Endothelial cell of umbilical vein (primary cell): ENCODE data around the gene NHLH2. TPM values are rescaled to one million over a fixed set of nuclear protein-coding genes. Genes with fewer than 3 reads are reported as not detected.

ENCODE experiments used
- BruUV-seq: library from RNA; stranded (reverse); fragments of 400-500 nt; replicated peaks from 2 replicates; lab custom pipeline; 2021; lab: Mats Ljungman, UMichigan
- CTCF ChIA-PET: fragments of 300-600, 350-600 bp; sonication (Branson Sonifier 250); formaldehyde crosslinking; loops from one replicate; lab custom pipeline; 2021; ENCODE audit warnings: antibody characterized with exemption, inconsistent platforms; lab: Charles Lee
- POLR2A ChIA-PET: fragments of 300-600, 350-600 bp; sonication (Branson Sonifier 250); formaldehyde crosslinking; loops from one replicate; lab custom pipeline; 2021; ENCODE audit warnings: antibody characterized with exemption, inconsistent platforms; lab: Charles Lee
- DNase-seq: peaks from one replicate; pipeline ENCODE4 v3.0.0-alpha.2; 2011; ENCODE audit warnings: low read depth, low spot score
- FAIRE-seq: peaks from 2 replicates; lab custom pipeline; 2011; peaks lifted over from hg19 to GRCh38; lab: Jason Lieb, UNC
- H2AFZ ChIP-seq: 2 replicates; pipeline ENCODE4 v1.6.0; 2012; ENCODE audit warnings: low read depth, low read length, control low read depth, inconsistent platforms
- H3K27ac ChIP-seq: 2 replicates; pipeline ENCODE4 v1.5.1; 2011; ENCODE audit warnings: low read depth, mild to moderate bottlenecking, control low read depth, low read length, moderate library complexity; ENCODE audit not compliant: insufficient read depth
- H3K27me3 ChIP-seq, 2 experiments: 2 replicates each; pipeline versions ENCODE4 v1.6.0 to v1.6.1; 2011; ENCODE audit warnings: low read length in 2 of 2, mixed read lengths in 1 of 2; ENCODE audit not compliant: control insufficient read depth in 2 of 2, insufficient read depth in 2 of 2
- H3K36me3 ChIP-seq, 2 experiments: 2 replicates in 1 of 2; 3 replicates in 1 of 2; pipeline ENCODE4 v1.5.1; 2011; ENCODE audit warnings: low read length in 2 of 2, mild to moderate bottlenecking in 1 of 2, moderate library complexity in 1 of 2; ENCODE audit not compliant: control insufficient read depth in 2 of 2, insufficient read depth in 2 of 2; ENCODE audit errors: extremely low read depth in 1 of 2
- H3K4me1 ChIP-seq: 3 replicates; pipeline ENCODE4 v1.5.1; 2011; ENCODE audit warnings: mild to moderate bottlenecking, low read length; ENCODE audit not compliant: control insufficient read depth, insufficient read depth; ENCODE audit errors: extremely low read depth
- H3K4me2 ChIP-seq: 2 replicates; pipeline ENCODE4 v1.6.1; 2011; ENCODE audit warnings: low read length, control low read depth, mixed read lengths; ENCODE audit not compliant: insufficient read depth
- H3K4me3 ChIP-seq, 3 experiments: fragments of 200-600 bp in 1 of 3; sonication (generic), shearing (Covaris generic) in 1 of 3; replicated peaks in 1 of 3; 2 replicates each; pipeline ENCODE4 v1.5.1; 2011 to 2016; ENCODE audit warnings: control low read depth in 3 of 3, low read length in 3 of 3, mild to moderate bottlenecking in 2 of 3, inconsistent platforms in 1 of 3, low read depth in 1 of 3, moderate library complexity in 1 of 3; ENCODE audit not compliant: insufficient read depth in 1 of 3
- H3K79me2 ChIP-seq: 2 replicates; pipeline ENCODE4 v1.6.0; 2012; ENCODE audit warnings: low read length, inconsistent platforms; ENCODE audit not compliant: control insufficient read depth, insufficient read depth
- H3K9ac ChIP-seq: replicated peaks from 2 replicates; pipeline ENCODE3; 2011; ENCODE audit warnings: low read length, control low read depth; ENCODE audit not compliant: insufficient read depth; ENCODE audit errors: extremely low read depth
- H3K9me1 ChIP-seq: replicated peaks from 3 replicates; pipeline ENCODE4 v1.6.0; 2011; ENCODE audit warnings: mild to moderate bottlenecking, low read length; ENCODE audit not compliant: control insufficient read depth, insufficient read depth; ENCODE audit errors: extremely low read depth
- H3K9me3 ChIP-seq: replicated peaks from 2 replicates; pipeline ENCODE4 v1.5.1; 2012; ENCODE audit warnings: low read length, inconsistent platforms; ENCODE audit not compliant: control insufficient read depth, insufficient read depth
- H4K20me1 ChIP-seq: replicated peaks from 2 replicates; pipeline ENCODE3; 2011; ENCODE audit warnings: mild to moderate bottlenecking, low read length; ENCODE audit not compliant: control insufficient read depth, insufficient read depth; ENCODE audit errors: extremely low read depth
- FOS ChIP-seq: IDR thresholded peaks from 2 replicates; pipeline ENCODE4 v1.6.1; 2011; ENCODE audit warnings: mild to moderate bottlenecking, low read length, moderate library complexity, borderline replicate concordance; ENCODE audit not compliant: insufficient read depth
- GATA2 ChIP-seq: IDR thresholded peaks from 2 replicates; pipeline ENCODE4 v1.7.0; 2011; ENCODE audit warnings: low read depth, mild to moderate bottlenecking, moderate library complexity, mixed read lengths, low read length; ENCODE audit not compliant: insufficient read length, insufficient read depth
- JUN ChIP-seq: IDR thresholded peaks from 2 replicates; pipeline ENCODE4 v1.6.1; 2011; ENCODE audit warnings: borderline replicate concordance, low read depth; ENCODE audit not compliant: insufficient read length, insufficient read depth
- MYC ChIP-seq: IDR thresholded peaks from one replicate; pipeline ENCODE4 v1.6.1; 2011; ENCODE audit warnings: mild to moderate bottlenecking, low read depth, low read length
- POLR2A ChIP-seq: IDR thresholded peaks from 2 replicates; pipeline ENCODE4 v1.6.1; 2012; ENCODE audit warnings: low read depth, mild to moderate bottlenecking, control low read depth, low read length
- POLR2AphosphoS5 ChIP-seq: IDR thresholded peaks from 2 replicates; pipeline ENCODE4 v1.6.1; 2012; ENCODE audit warnings: low read depth, mild to moderate bottlenecking, control low read depth, low read length, moderate library complexity; ENCODE audit not compliant: insufficient read depth
- dilution Hi-C: fragments of 300-500 bp; cut with MboI; formaldehyde crosslinking; loops from one replicate; pipeline ENCODE4 v1.15.0; 2019; ENCODE audit warnings: low sequenced_read_pairs; ENCODE audit not compliant: extremely low pct_ligation_motif_present
- intact Hi-C: fragments of 100-400 bp; cut with micrococcal nuclease; formaldehyde crosslinking; loops from one replicate; pipeline ENCODE4 v1.10.0; 2022
- polyA plus RNA-seq, 4 experiments: library from polyadenylated mRNA; depleted of rRNA in 3 of 4; stranded (reverse) in 3 of 4; unstranded in 1 of 4; fragments of >200 nt; gene quantifications; 2 replicates each; pipeline versions ENCODE4 v1.2.1 to v1.2.3, GENCODE V29; 2011 to 2012; ENCODE audit warnings: missing spikeins in 1 of 4
- total RNA-seq: library from RNA; stranded (reverse); gene quantifications from 2 replicates; pipeline ENCODE4 v1.2.3, GENCODE V29; 2021
- TF ChIP-seq, protein P1 (sequence below): IDR thresholded peaks from 2 replicates; pipeline ENCODE4 v1.6.1; 2011; ENCODE audit not compliant: insufficient read depth, insufficient read length
- TF ChIP-seq, protein P2 (sequence below), 2 donors: IDR thresholded peaks; 1 replicate in 1 of 2; 2 replicates in 1 of 2; pipeline ENCODE4 v1.5.1; 2011; ENCODE audit warnings: low read length in 2 of 2, mild to moderate bottlenecking in 2 of 2, moderate library complexity in 2 of 2, control low read depth in 1 of 2, inconsistent platforms in 1 of 2, low read depth in 1 of 2; ENCODE audit not compliant: insufficient read depth in 1 of 2; ENCODE audit errors: extremely low read depth in 1 of 2

NHLH2 gene
- total and polyA plus RNA-seq, 2 donors (not counting 3 experiments of a cell fraction or from before 2014, with no cell fraction given): not detected

DNA sequence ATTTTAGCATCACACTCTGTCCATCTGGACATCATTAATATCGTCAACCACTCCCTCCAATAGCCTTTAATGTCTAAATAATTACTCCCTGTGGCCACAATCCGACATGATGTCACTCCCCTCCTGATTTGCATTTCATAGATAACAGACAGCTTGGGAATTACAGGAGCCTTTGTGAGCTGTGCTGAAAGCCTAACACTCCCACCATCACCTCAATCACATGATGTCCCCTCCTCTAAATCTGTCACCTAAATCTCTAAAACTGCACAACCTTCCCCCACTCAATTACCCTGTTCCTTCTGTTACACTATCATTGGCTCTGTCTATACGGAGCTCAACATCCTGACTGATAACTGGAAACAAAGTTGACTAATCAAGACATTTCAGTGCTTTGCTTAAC lies 14.3 kb downstream of the NHLH2 start:
- Histone ChIP-seq H3K9me3 (no peaks in the 10 kb centered on the region), H2AFZ (no peak overlapping the region), H3K36me3 (no peaks in the 10 kb centered on the region), H3K4me2 (no peak overlapping the region), H3K79me2 (no peaks in the 10 kb centered on the region), H3K4me3 (no peak overlapping the region), H3K4me1 (peaks cover 4% of the 10 kb centered on the region), H3K9ac (no peak overlapping the region), H3K27me3 (peaks cover 8 to 33% of the 10 kb centered on the region in 2 experiments), H3K27ac (no peak overlapping the region), H3K9me1 (no peaks in the 10 kb centered on the region), H4K20me1 (no peaks in the 10 kb centered on the region)
- DNase-seq: no peak
- ChIA-PET CTCF (no interaction called here), POLR2A (no interaction called here)
- no TSS peak for BruUV-seq
- dilution Hi-C loops: no loop called here
- intact Hi-C loops: no loop called here
- TF ChIP-seq POLR2AphosphoS5 (no peak), GATA2 (no peak), FOS (no peak), POLR2A (no peak), JUN (no peak), MYC (no peak)
- TF ChIP-seq, protein P1, sequence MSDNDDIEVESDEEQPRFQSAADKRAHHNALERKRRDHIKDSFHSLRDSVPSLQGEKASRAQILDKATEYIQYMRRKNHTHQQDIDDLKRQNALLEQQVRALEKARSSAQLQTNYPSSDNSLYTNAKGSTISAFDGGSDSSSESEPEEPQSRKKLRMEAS: no peak
- TF ChIP-seq, protein P2, sequence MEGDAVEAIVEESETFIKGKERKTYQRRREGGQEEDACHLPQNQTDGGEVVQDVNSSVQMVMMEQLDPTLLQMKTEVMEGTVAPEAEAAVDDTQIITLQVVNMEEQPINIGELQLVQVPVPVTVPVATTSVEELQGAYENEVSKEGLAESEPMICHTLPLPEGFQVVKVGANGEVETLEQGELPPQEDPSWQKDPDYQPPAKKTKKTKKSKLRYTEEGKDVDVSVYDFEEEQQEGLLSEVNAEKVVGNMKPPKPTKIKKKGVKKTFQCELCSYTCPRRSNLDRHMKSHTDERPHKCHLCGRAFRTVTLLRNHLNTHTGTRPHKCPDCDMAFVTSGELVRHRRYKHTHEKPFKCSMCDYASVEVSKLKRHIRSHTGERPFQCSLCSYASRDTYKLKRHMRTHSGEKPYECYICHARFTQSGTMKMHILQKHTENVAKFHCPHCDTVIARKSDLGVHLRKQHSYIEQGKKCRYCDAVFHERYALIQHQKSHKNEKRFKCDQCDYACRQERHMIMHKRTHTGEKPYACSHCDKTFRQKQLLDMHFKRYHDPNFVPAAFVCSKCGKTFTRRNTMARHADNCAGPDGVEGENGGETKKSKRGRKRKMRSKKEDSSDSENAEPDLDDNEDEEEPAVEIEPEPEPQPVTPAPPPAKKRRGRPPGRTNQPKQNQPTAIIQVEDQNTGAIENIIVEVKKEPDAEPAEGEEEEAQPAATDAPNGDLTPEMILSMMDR (IDR thresholded peaks at IDR 0.05; ENCODE audit: extremely low read depth in 1 of 2, insufficient read depth in 1 of 2, low read depth in 1 of 2, low read length in 2 of 2): no peak
- FAIRE-seq: no peak
